Keratinocyte (primary cell): Measurements from ENCODE around the gene WDR27. TPM values are rescaled to one million over a fixed set of nuclear protein-coding genes. Genes with fewer than 3 reads are reported as not detected.

Source experiments
- DNase-seq: peaks from one replicate; pipeline ENCODE4 v3.0.0-alpha.2; 2011; ENCODE audit warnings: low read depth, missing footprints, low spot score
- FAIRE-seq: peaks from 2 replicates; lab custom pipeline; 2011; peaks lifted over from hg19 to GRCh38; lab: Jason Lieb, UNC
- H2AFZ ChIP-seq: 2 replicates; pipeline ENCODE4 v1.6.0; 2012; ENCODE audit warnings: low read length, control low read depth, inconsistent platforms; ENCODE audit not compliant: control insufficient read depth
- H3K27ac ChIP-seq: 2 replicates; pipeline ENCODE4 v1.5.1; 2011; ENCODE audit warnings: low read length; ENCODE audit not compliant: control insufficient read depth, insufficient read depth
- H3K27me3 ChIP-seq: 3 replicates; pipeline ENCODE4 v1.6.0; 2011; ENCODE audit warnings: low read length; ENCODE audit not compliant: control insufficient read depth, insufficient read depth; ENCODE audit errors: extremely low read depth
- H3K36me3 ChIP-seq, 2 experiments: 2 replicates in 1 of 2; 3 replicates in 1 of 2; pipeline ENCODE4 v1.5.1; 2011; ENCODE audit warnings: low read length in 2 of 2, mild to moderate bottlenecking in 1 of 2; ENCODE audit not compliant: control insufficient read depth in 2 of 2, insufficient read depth in 2 of 2; ENCODE audit errors: extremely low read depth in 1 of 2
- H3K4me1 ChIP-seq: 3 replicates; pipeline ENCODE4 v1.5.1; 2011; ENCODE audit warnings: low read length; ENCODE audit not compliant: control insufficient read depth, insufficient read depth; ENCODE audit errors: extremely low read depth
- H3K4me2 ChIP-seq: 3 replicates; pipeline ENCODE4 v1.6.0; 2011; ENCODE audit warnings: low read depth, low read length; ENCODE audit not compliant: control insufficient read depth, insufficient read depth; ENCODE audit errors: extremely low read depth
- H3K4me3 ChIP-seq, 3 experiments: fragments of 200-600 bp in 1 of 3; sonication (generic) in 1 of 3; 2 replicates in 2 of 3; 3 replicates in 1 of 3; pipeline ENCODE4 v1.5.1; 2011 to 2016; ENCODE audit warnings: low read length in 3 of 3, mild to moderate bottlenecking in 3 of 3, control low read depth in 2 of 3, inconsistent platforms in 1 of 3, low read depth in 1 of 3, mixed read lengths in 1 of 3, mixed run types in 1 of 3, moderate library complexity in 1 of 3; ENCODE audit not compliant: control insufficient read depth in 2 of 3, insufficient read depth in 2 of 3; ENCODE audit errors: extremely low read depth in 1 of 3
- H3K79me2 ChIP-seq: 2 replicates; pipeline ENCODE4 v1.6.0; 2012; ENCODE audit warnings: low read length; ENCODE audit not compliant: control insufficient read depth, insufficient read depth
- H3K9ac ChIP-seq: 3 replicates; pipeline ENCODE4 v1.6.0; 2011; ENCODE audit warnings: low read length; ENCODE audit not compliant: control insufficient read depth, insufficient read depth; ENCODE audit errors: extremely low read depth
- H3K9me1 ChIP-seq: 3 replicates; pipeline ENCODE4 v1.6.0; 2011; ENCODE audit warnings: low read length; ENCODE audit not compliant: control insufficient read depth, insufficient read depth; ENCODE audit errors: extremely low read depth
- H3K9me3 ChIP-seq: 2 replicates; pipeline ENCODE4 v1.5.1; 2012; ENCODE audit warnings: low read depth, low read length; ENCODE audit not compliant: control insufficient read depth
- H4K20me1 ChIP-seq: 3 replicates; pipeline ENCODE4 v1.6.0; 2011; ENCODE audit warnings: low read length; ENCODE audit not compliant: control insufficient read depth, insufficient read depth; ENCODE audit errors: extremely low read depth
- CTCF ChIP-seq, 3 experiments: IDR thresholded peaks in 1 of 3; conservative IDR thresholded peaks in 1 of 3; optimal IDR thresholded peaks in 1 of 3; 2 replicates in 2 of 3; 3 replicates in 1 of 3; pipeline versions ENCODE3 to v1.5.1; 2011; ENCODE audit warnings: low read length in 3 of 3, mild to moderate bottlenecking in 3 of 3, moderate library complexity in 2 of 3, control low read depth in 1 of 3, inconsistent platforms in 1 of 3; ENCODE audit not compliant: insufficient read depth in 2 of 3; ENCODE audit errors: extremely low read depth in 1 of 3
- EZH2 ChIP-seq: IDR thresholded peaks from one replicate; pipeline ENCODE4 v1.6.1; 2012; ENCODE audit warnings: inconsistent platforms, mild to moderate bottlenecking, low read length, moderate library complexity
- dilution Hi-C: fragments of 300-500 bp; cut with MboI; formaldehyde crosslinking; loops from one replicate; pipeline ENCODE4 v1.7.0; 2020; ENCODE audit warnings: low sequenced_read_pairs; ENCODE audit not compliant: extremely low pct_ligation_motif_present
- polyA plus RNA-seq, 5 experiments: library from polyadenylated mRNA; depleted of rRNA in 3 of 5; stranded (reverse) in 3 of 5; stranded (forward) in 1 of 5; unstranded in 1 of 5; fragments of >200 nt; gene quantifications; 1 replicate in 1 of 5; 2 replicates in 3 of 5; 3 replicates in 1 of 5; pipeline versions ENCODE4 v1.2.1 to v1.2.3, GENCODE V29; 2011 to 2012; ENCODE audit warnings: missing spikeins in 2 of 5, low read depth in 1 of 5, low replicate concordance in 1 of 5

Gene WDR27
- polyA plus RNA-seq, 1 donor (not counting 4 experiments of a cell fraction or from before 2014, with no cell fraction given), result 17.8 TPM

DNA sequence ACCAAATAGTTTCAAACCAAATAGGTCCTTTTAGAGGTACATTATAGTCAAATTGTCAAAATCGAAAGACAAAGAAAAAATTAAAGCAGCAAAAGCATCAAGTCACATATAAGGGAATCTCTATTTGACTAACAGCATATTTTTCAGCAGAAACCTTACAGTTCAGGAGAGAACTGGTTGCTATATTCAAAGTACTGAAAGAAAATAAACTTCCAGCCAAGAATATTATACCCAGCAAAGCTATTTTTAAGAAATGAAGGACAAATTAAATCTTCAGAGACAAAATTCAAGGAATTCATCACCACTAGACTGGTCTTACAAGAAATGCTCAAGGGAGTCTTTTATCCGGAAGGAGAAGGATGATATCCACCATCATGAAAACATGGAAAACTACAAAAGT, 16.0 kb downstream of the WDR27 start:
- no peak overlapping the region for H3K27ac ChIP-seq
- dilution Hi-C loops, result no loop called here
- H3K4me1 ChIP-seq, result no peaks in the 10 kb centered on the region
- no peak for FAIRE-seq
- H4K20me1 ChIP-seq, result no peaks in the 10 kb centered on the region
- peaks cover 9 to 11% of the 10 kb centered on the region in 2 experiments for H3K36me3 ChIP-seq
- TF ChIP-seq CTCF (optimal IDR thresholded peaks at IDR 0.05 in 1 of 3, IDR thresholded peaks at IDR 0.05 in 1 of 3, conservative IDR thresholded peaks at IDR 0.05 in 1 of 3; ENCODE audit: extremely low read depth in 1 of 3, insufficient read depth in 2 of 3, low read length in 3 of 3) (no peak), EZH2 (no peak)
- H3K9me1 ChIP-seq, result no peaks in the 10 kb centered on the region
- no peak overlapping the region for H3K4me3 ChIP-seq
- H3K9me3 ChIP-seq, result no peaks in the 10 kb centered on the region
- H3K4me2 ChIP-seq, result no peak overlapping the region
- no peak overlapping the region for H3K9ac ChIP-seq
- H3K79me2 ChIP-seq, result peaks cover 15% of the 10 kb centered on the region
- no peak for DNase-seq
- H3K27me3 ChIP-seq, result no peaks in the 10 kb centered on the region
- H2AFZ ChIP-seq, result no peak overlapping the region

- Histone ChIP-seq H3K4me1 (no peaks in the 10 kb centered on the region), H4K20me1 (no peaks in the 10 kb centered on the region), H3K4me3 (no peak overlapping the region), H3K9ac (no peak overlapping the region), H3K79me2 (peaks cover 13% of the 10 kb centered on the region), H3K9me3 (no peaks in the 10 kb centered on the region), H3K27me3 (no peaks in the 10 kb centered on the region), H3K27ac (no peak overlapping the region), H3K9me1 (no peaks in the 10 kb centered on the region), H3K36me3 (peaks cover 11% of the 10 kb centered on the region in 2 experiments), H3K4me2 (no peak overlapping the region), H2AFZ (no peak overlapping the region)
- FAIRE-seq (no peak), DNase-seq (no peak)
- dilution Hi-C loops, result no loop called here
- TF ChIP-seq EZH2, result no peak
- TF ChIP-seq CTCF (optimal IDR thresholded peaks at IDR 0.05 in 1 of 3, IDR thresholded peaks at IDR 0.05 in 1 of 3, conservative IDR thresholded peaks at IDR 0.05 in 1 of 3; ENCODE audit: extremely low read depth in 1 of 3, insufficient read depth in 2 of 3, low read length in 3 of 3), result no peak
Observed at GRCh38 chr6:169684056-169684455, 17.8 kb downstream of the WDR27 start.
